PC-3 (cell line): ENCODE results near the gene SDHAF4. TPM values are rescaled to one million over a fixed set of nuclear protein-coding genes. Genes with fewer than 3 reads are reported as not detected.

ENCODE experiments used
- ATAC-seq: fragments of 200-7000 bp; cut with Tn5 transposase; 2 replicates; pipeline ENCODE4 v1.9.1; 2020; ENCODE audit warnings: mild to moderate bottlenecking, moderate library complexity
- BruUV-seq: library from RNA; stranded (reverse); fragments of 400-500 nt; replicated peaks from 2 replicates; lab custom pipeline; 2021; lab: Mats Ljungman, UMichigan
- CTCF ChIA-PET: fragments of 300-600 bp; sonication (Branson Sonifier 250); formaldehyde crosslinking; loops from one replicate; lab custom pipeline; 2022; ENCODE audit warnings: antibody characterized with exemption; lab: Charles Lee
- POLR2A ChIA-PET: fragments of 300-600 bp; sonication (Branson Sonifier 250); formaldehyde crosslinking; loops from one replicate; lab custom pipeline; 2022; ENCODE audit warnings: antibody characterized with exemption; ENCODE audit not compliant: unreplicated experiment; lab: Charles Lee
- DNase-seq: peaks from one replicate; pipeline ENCODE4 v3.0.0-alpha.2; 2015
- H2AFZ ChIP-seq: fragments of 300-600 bp; sonication (generic); 2 replicates; pipeline ENCODE4 v1.6.0; 2016; ENCODE audit warnings: antibody characterized with exemption, low read length
- H3F3A ChIP-seq: fragments of 300-600 bp; sonication (generic); one replicate; pipeline ENCODE4 v1.6.0; 2017; ENCODE audit warnings: antibody characterized with exemption, low read length, control low read depth, mild to moderate bottlenecking; ENCODE audit not compliant: unreplicated experiment
- H3K27ac ChIP-seq: fragments of 300-600 bp; sonication (generic); 2 replicates; pipeline ENCODE4 v1.5.1; 2016; ENCODE audit warnings: mild to moderate bottlenecking, low read length
- H3K27me3 ChIP-seq: fragments of 300-600 bp; sonication (generic); 2 replicates; pipeline ENCODE4 v1.6.1; 2016; ENCODE audit warnings: low read length, mixed read lengths
- H3K36me3 ChIP-seq: fragments of 300-600 bp; sonication (generic); 2 replicates; pipeline ENCODE4 v1.6.1; 2016; ENCODE audit warnings: low read depth, mixed run types, low read length, mixed read lengths
- H3K4me1 ChIP-seq: fragments of 300-600 bp; sonication (generic); 2 replicates; pipeline ENCODE4 v1.5.1; 2016; ENCODE audit warnings: low read length; ENCODE audit not compliant: insufficient read depth
- H3K4me2 ChIP-seq: fragments of 300-600 bp; sonication (generic); 2 replicates; pipeline ENCODE4 v1.6.0; 2016; ENCODE audit warnings: low read length
- H3K4me3 ChIP-seq: fragments of 300-600 bp; sonication (generic); 2 replicates; pipeline ENCODE4 v1.5.1; 2016; ENCODE audit warnings: mild to moderate bottlenecking, low read length, mixed read lengths
- H3K79me2 ChIP-seq: fragments of 300-600 bp; sonication (generic); 2 replicates; pipeline ENCODE4 v1.6.1; 2017; ENCODE audit warnings: low read length, mixed read lengths
- H3K9ac ChIP-seq: fragments of 300-600 bp; sonication (generic); 2 replicates; pipeline ENCODE4 v1.6.0; 2016; ENCODE audit warnings: mild to moderate bottlenecking, low read length
- H3K9me2 ChIP-seq: fragments of 300-600 bp; sonication (generic); replicated peaks from 2 replicates; pipeline ENCODE4 v1.6.1; 2016; ENCODE audit warnings: mixed run types, low read length, mixed read lengths
- H3K9me3 ChIP-seq: fragments of 300-600 bp; sonication (generic); 2 replicates; pipeline ENCODE4 v1.6.1; 2016; ENCODE audit warnings: low read length, mixed read lengths
- H4K20me1 ChIP-seq: fragments of 300-600 bp; sonication (generic); 2 replicates; pipeline ENCODE4 v1.6.1; 2016; ENCODE audit warnings: low read length, mixed read lengths
- EZH2 ChIP-seq: fragments of 300-600 bp; sonication (generic); IDR thresholded peaks from one replicate; pipeline ENCODE4 v1.6.1; 2017; ENCODE audit warnings: antibody characterized with exemption, mild to moderate bottlenecking, low read length; ENCODE audit not compliant: unreplicated experiment
- EZH2phosphoT487 ChIP-seq: fragments of 300-600 bp; sonication (generic); IDR thresholded peaks from 2 replicates; pipeline ENCODE4 v1.6.1; 2018; ENCODE audit warnings: mild to moderate bottlenecking, antibody characterized with exemption, low read length, borderline replicate concordance
- intact Hi-C: fragments of 100-400 bp; cut with micrococcal nuclease; formaldehyde crosslinking; loops from 2 replicates; pipeline ENCODE4 v1.9.0; 2023
- total RNA-seq: library from RNA; depleted of rRNA; stranded (reverse); fragments of >200 nt; gene quantifications from 2 replicates; pipeline ENCODE4 v1.2.3, GENCODE V29; 2014
- TF ChIP-seq, protein P1 (sequence below): fragments of 300-600 bp; sonication (generic); conservative IDR thresholded peaks from 2 replicates; pipeline ENCODE4 v1.5.1; 2017; ENCODE audit warnings: antibody characterized with exemption, low read depth, mild to moderate bottlenecking, low read length

The SDHAF4 gene
- total RNA-seq, 1 experiment from 2014 or later: 6.2 TPM

DNA sequence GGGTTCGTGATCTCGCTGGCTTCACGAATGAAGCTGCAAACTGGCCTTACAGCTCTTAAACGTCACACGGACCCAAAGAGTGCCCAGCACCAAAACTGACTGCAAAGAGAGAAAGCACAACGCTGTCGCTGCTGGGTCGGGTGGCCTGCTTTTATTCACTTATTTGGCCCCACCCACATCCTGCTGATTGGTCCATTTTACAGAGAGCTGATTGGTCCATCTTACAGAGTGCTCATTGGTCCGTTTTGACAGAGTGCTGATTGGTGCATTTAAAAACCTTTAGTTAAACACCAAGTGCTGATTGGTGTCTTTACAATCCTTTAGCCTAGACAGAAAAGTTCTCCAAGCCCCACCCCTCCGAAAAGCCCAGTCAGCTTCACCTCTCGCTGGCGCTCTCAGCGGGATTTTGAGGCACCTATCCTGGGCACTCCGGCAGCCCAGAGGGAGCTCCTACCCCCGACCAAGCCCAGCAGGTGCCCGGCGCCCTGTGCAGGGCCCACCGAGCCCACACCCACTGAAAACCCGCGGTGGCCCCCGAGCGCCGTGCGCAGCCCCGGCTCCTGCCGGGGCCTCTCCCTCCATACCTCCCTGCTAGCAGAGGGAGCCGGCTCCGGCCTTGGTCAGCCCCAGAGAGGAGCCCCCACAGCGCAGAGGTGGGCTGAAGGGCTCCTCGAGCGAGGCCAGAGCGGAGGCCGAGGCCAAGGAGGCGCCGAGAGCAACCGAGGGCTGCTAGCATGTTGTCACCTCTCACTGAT lies 60.9 kb downstream of the SDHAF4 start:
- H3K4me3 ChIP-seq: no peak overlapping the region
- no peak overlapping the region for H3K4me2 ChIP-seq
- no peaks in the 10 kb centered on the region for H3K9me2 ChIP-seq
- intact Hi-C loops: no loop called here
- no peaks in the 10 kb centered on the region for H3K9me3 ChIP-seq
- DNase-seq (no peak), ATAC-seq (no peak)
- CTCF ChIA-PET: no interaction called here
- H3F3A ChIP-seq: no peaks in the 10 kb centered on the region
- no peak overlapping the region for H2AFZ ChIP-seq
- POLR2A ChIA-PET: no interaction called here
- H3K27me3 ChIP-seq: no peaks in the 10 kb centered on the region
- no peaks in the 10 kb centered on the region for H4K20me1 ChIP-seq
- no TSS peak for BruUV-seq
- no peaks in the 10 kb centered on the region for H3K36me3 ChIP-seq
- TF ChIP-seq, protein P1, sequence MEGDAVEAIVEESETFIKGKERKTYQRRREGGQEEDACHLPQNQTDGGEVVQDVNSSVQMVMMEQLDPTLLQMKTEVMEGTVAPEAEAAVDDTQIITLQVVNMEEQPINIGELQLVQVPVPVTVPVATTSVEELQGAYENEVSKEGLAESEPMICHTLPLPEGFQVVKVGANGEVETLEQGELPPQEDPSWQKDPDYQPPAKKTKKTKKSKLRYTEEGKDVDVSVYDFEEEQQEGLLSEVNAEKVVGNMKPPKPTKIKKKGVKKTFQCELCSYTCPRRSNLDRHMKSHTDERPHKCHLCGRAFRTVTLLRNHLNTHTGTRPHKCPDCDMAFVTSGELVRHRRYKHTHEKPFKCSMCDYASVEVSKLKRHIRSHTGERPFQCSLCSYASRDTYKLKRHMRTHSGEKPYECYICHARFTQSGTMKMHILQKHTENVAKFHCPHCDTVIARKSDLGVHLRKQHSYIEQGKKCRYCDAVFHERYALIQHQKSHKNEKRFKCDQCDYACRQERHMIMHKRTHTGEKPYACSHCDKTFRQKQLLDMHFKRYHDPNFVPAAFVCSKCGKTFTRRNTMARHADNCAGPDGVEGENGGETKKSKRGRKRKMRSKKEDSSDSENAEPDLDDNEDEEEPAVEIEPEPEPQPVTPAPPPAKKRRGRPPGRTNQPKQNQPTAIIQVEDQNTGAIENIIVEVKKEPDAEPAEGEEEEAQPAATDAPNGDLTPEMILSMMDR: no peak
- no peak for TF ChIP-seq EZH2
- no peak for TF ChIP-seq EZH2phosphoT487
- H3K27ac ChIP-seq: no peak overlapping the region
- no peak overlapping the region for H3K9ac ChIP-seq
- no peaks in the 10 kb centered on the region for H3K4me1 ChIP-seq
- H3K79me2 ChIP-seq: no peaks in the 10 kb centered on the region

DNA sequence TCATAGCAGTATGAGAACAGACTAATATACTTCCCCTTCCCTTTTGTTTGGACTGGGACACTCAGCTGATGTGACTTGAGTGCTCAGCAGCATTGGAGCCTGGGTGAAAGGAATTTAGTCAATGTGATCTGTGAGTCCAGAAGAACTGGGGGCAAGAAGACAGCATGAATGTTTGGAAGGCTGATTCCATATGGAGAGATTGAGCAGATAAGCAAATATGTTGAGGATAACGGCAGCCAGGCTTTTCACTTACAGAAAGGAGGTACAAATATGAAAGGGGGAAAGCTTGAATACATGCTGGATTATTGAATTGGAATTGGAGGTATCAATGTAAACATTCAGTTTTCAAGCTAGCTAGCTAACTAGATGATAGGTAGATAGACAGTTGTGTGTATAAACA lies 63.2 kb downstream of the SDHAF4 start:
- CTCF ChIA-PET: no interaction called here
- no peak for DNase-seq

DNA sequence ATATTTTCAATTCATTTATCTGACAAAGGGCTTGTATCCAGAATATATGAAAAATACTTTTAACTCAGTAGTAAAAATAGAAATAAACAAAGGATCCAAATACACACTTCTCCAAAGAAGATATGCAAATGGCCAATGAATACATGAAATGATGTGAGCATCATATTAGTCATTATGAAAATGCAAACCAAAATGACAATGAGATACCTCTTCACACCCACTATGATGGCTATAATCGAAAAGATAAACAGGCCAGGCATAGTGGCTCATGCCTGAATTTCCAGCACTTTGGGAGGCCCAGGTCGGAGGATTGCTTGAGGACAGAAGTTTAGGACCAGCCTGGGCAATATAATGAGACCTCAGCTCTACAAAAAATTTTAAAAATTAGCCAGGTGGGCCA lies 67.1 kb downstream of the SDHAF4 start:
- DNase-seq: no peak
- no TSS peak for BruUV-seq
- H3K4me3 ChIP-seq: no peak overlapping the region
- ChIA-PET CTCF (no interaction called here), POLR2A (no interaction called here)
- no peaks in the 10 kb centered on the region for H3K79me2 ChIP-seq
- no peaks in the 10 kb centered on the region for H3K9me3 ChIP-seq
- H3K4me1 ChIP-seq: no peaks in the 10 kb centered on the region
- ATAC-seq: no peak
- H3K9me2 ChIP-seq: no peaks in the 10 kb centered on the region
- H2AFZ ChIP-seq: no peak overlapping the region
- H3K36me3 ChIP-seq: no peaks in the 10 kb centered on the region
- H4K20me1 ChIP-seq: no peaks in the 10 kb centered on the region
- H3K27ac ChIP-seq: no peak overlapping the region
- H3F3A ChIP-seq: no peaks in the 10 kb centered on the region
- H3K4me2 ChIP-seq: no peak overlapping the region
- TF ChIP-seq EZH2 (no peak), EZH2phosphoT487 (no peak)
- TF ChIP-seq, protein P1: no peak
- intact Hi-C loops: no loop called here
- no peaks in the 10 kb centered on the region for H3K27me3 ChIP-seq
- H3K9ac ChIP-seq: no peak overlapping the region

More for the DNA sequence above, 63.2 kb downstream of the SDHAF4 start:
- Histone ChIP-seq H3K9me3 (no peaks in the 10 kb centered on the region), H3K27me3 (no peaks in the 10 kb centered on the region), H3K4me3 (no peak overlapping the region), H3K9ac (no peak overlapping the region), H3K79me2 (no peaks in the 10 kb centered on the region), H3K4me2 (no peak overlapping the region), H3K4me1 (no peaks in the 10 kb centered on the region), H4K20me1 (no peaks in the 10 kb centered on the region), H3F3A (no peaks in the 10 kb centered on the region), H2AFZ (no peak overlapping the region), H3K36me3 (no peaks in the 10 kb centered on the region), H3K27ac (no peak overlapping the region), H3K9me2 (no peaks in the 10 kb centered on the region)
- POLR2A ChIA-PET: no interaction called here
- BruUV-seq: no TSS peak
- TF ChIP-seq EZH2phosphoT487 (no peak), EZH2 (no peak)
- TF ChIP-seq, protein P1: no peak
- intact Hi-C loops: no loop called here
- no peak for ATAC-seq
